Measurements from ENCODE around the gene HIBADH. TPM values are rescaled to one million over a fixed set of nuclear protein-coding genes. Genes with fewer than 3 reads are reported as not detected.
"Not testable (repeated sequence)": the region's sequence is repeated elsewhere in the genome, so short reads cannot be mapped to it uniquely, and the experiment has no call there.

HIBADH gene
- total RNA-seq, 2 experiments from 2014 or later, result 12.8 TPM

- Mint-ChIP-seq H3K4me1 (peaks cover 15% of the 10 kb centered on the region), H3K27ac (no peak overlapping the region), H3K9me3 (peaks cover 5% of the 10 kb centered on the region), H3K27me3 (no peaks in the 10 kb centered on the region), H3K4me3 (no peak overlapping the region), H3K36me3 (ENCODE audit: low read depth) (peaks cover 10% of the 10 kb centered on the region)
- ChIA-PET CTCF (interaction anchor here (1.3 kb wide), 1 partner anchor 13 kb away, joined by 6 read pairs; no protein-coding TSS in a partner anchor), POLR2A (no interaction called here)
- no peak for DNase-seq
Measured at GRCh38 chr7:27641581-27642230, 21.0 kb downstream of the HIBADH start.

- H3K4me3 Mint-ChIP-seq, result no peak overlapping the region
- no peak for DNase-seq
- no peak overlapping the region for H3K27ac Mint-ChIP-seq
- H3K36me3 Mint-ChIP-seq (ENCODE audit: low read depth), result peaks cover 10% of the 10 kb centered on the region
- ChIA-PET POLR2A (no interaction called here), CTCF (interaction anchor here (1.3 kb wide), 1 partner anchor 14 kb away, joined by 6 read pairs; no protein-coding TSS in a partner anchor)
- H3K27me3 Mint-ChIP-seq, result no peaks in the 10 kb centered on the region
- peaks cover 5% of the 10 kb centered on the region for H3K9me3 Mint-ChIP-seq
- H3K4me1 Mint-ChIP-seq, result peaks cover 22% of the 10 kb centered on the region
Measured at GRCh38 chr7:27640884-27641574, 21.7 kb downstream of the HIBADH start.

GRCh38 chr7:27639851-27640250, 22.8 kb downstream of the HIBADH start:
- Mint-ChIP-seq H3K27ac (no peak overlapping the region), H3K36me3 (ENCODE audit: low read depth) (peaks cover 10% of the 10 kb centered on the region), H3K4me1 (peaks cover 24% of the 10 kb centered on the region), H3K27me3 (no peaks in the 10 kb centered on the region), H3K4me3 (no peak overlapping the region), H3K9me3 (peaks cover 5% of the 10 kb centered on the region)
- POLR2A ChIA-PET, result no interaction called here
- CTCF ChIA-PET, result no interaction called here
- no peak for DNase-seq

GRCh38 chr7:27639048-27639447, 23.6 kb downstream of the HIBADH start:
- H3K4me3 Mint-ChIP-seq; H3K27ac Mint-ChIP-seq; DNase-seq; H3K9me3 Mint-ChIP-seq; POLR2A ChIA-PET; H3K27me3 Mint-ChIP-seq; CTCF ChIA-PET; H3K36me3 Mint-ChIP-seq (ENCODE audit: low read depth): not testable (repeated sequence)
- peaks cover 25% of the 10 kb centered on the region for H3K4me1 Mint-ChIP-seq

- no peak for DNase-seq
- ChIA-PET POLR2A (no interaction called here), CTCF (no interaction called here)
Measured at GRCh38 chr7:27636326-27637006, 26.2 kb downstream of the HIBADH start.

GRCh38 chr7:27635728-27636127, 27.0 kb downstream of the HIBADH start:
- no peak for DNase-seq
- CTCF ChIA-PET, result no interaction called here
- H3K4me1 Mint-ChIP-seq, result peaks cover 25% of the 10 kb centered on the region
- no peak overlapping the region for H3K27ac Mint-ChIP-seq
- H3K36me3 Mint-ChIP-seq (ENCODE audit: low read depth), result peaks cover 10% of the 10 kb centered on the region
- POLR2A ChIA-PET, result no interaction called here
- no peaks in the 10 kb centered on the region for H3K27me3 Mint-ChIP-seq
- H3K9me3 Mint-ChIP-seq, result peaks cover 5% of the 10 kb centered on the region
- no peak overlapping the region for H3K4me3 Mint-ChIP-seq

More at GRCh38 chr7:27636326-27637006, 26.2 kb downstream of the HIBADH start:
- Mint-ChIP-seq H3K9me3 (peaks cover 5% of the 10 kb centered on the region), H3K36me3 (ENCODE audit: low read depth) (peaks cover 10% of the 10 kb centered on the region), H3K27ac (no peak overlapping the region), H3K4me3 (no peak overlapping the region), H3K4me1 (peaks cover 25% of the 10 kb centered on the region), H3K27me3 (no peaks in the 10 kb centered on the region)

GRCh38 chr7:27634671-27635493, 27.8 kb downstream of the HIBADH start:
- ChIA-PET CTCF (interaction anchor here (1.0 to 2.5 kb wide), 4 partner anchors 9 to 29 kb away, joined by 3 to 9 read pairs (median 3); no protein-coding TSS in a partner anchor), POLR2A (no interaction called here)
- no peak for DNase-seq
- H3K27me3 Mint-ChIP-seq, result no peaks in the 10 kb centered on the region
- H3K9me3 Mint-ChIP-seq, result peaks cover 5% of the 10 kb centered on the region
- H3K27ac Mint-ChIP-seq, result no peak overlapping the region
- peaks cover 25% of the 10 kb centered on the region for H3K4me1 Mint-ChIP-seq
- no peak overlapping the region for H3K4me3 Mint-ChIP-seq
- H3K36me3 Mint-ChIP-seq (ENCODE audit: low read depth), result peaks cover 10% of the 10 kb centered on the region

GRCh38 chr7:27633062-27633461, 29.6 kb downstream of the HIBADH start:
- H3K36me3 Mint-ChIP-seq (ENCODE audit: low read depth), result peaks cover 4% of the 10 kb centered on the region
- H3K4me3 Mint-ChIP-seq, result no peak overlapping the region
- DNase-seq, result no peak
- ChIA-PET POLR2A (no interaction called here), CTCF (interaction anchor here (0.6 to 2.5 kb wide), 2 partner anchors 11 to 1860 kb away, joined by 3 to 9 read pairs; no protein-coding TSS in a partner anchor)
- no peaks in the 10 kb centered on the region for H3K27me3 Mint-ChIP-seq
- no peaks in the 10 kb centered on the region for H3K9me3 Mint-ChIP-seq
- H3K4me1 Mint-ChIP-seq, result peaks cover 25% of the 10 kb centered on the region
- H3K27ac Mint-ChIP-seq, result no peak overlapping the region

- H3K4me3 Mint-ChIP-seq, result no peak overlapping the region
- ChIA-PET POLR2A (no interaction called here), CTCF (interaction anchor here (0.6 to 1.4 kb wide), 3 partner anchors 17 to 307 kb away, joined by 3 read pairs; no protein-coding TSS in a partner anchor)
- H3K9me3 Mint-ChIP-seq, result no peaks in the 10 kb centered on the region
- peaks cover 2% of the 10 kb centered on the region for H3K36me3 Mint-ChIP-seq (ENCODE audit: low read depth)
- peaks cover 18% of the 10 kb centered on the region for H3K4me1 Mint-ChIP-seq
- no peaks in the 10 kb centered on the region for H3K27me3 Mint-ChIP-seq
- H3K27ac Mint-ChIP-seq, result no peak overlapping the region
- no peak for DNase-seq
Measured at GRCh38 chr7:27631391-27631790, 31.3 kb downstream of the HIBADH start.

GRCh38 chr7:27627146-27627545, 35.5 kb downstream of the HIBADH start:
- Mint-ChIP-seq H3K4me1 (no peaks in the 10 kb centered on the region), H3K9me3 (no peaks in the 10 kb centered on the region), H3K36me3 (ENCODE audit: low read depth) (peaks cover 6% of the 10 kb centered on the region), H3K27me3 (no peaks in the 10 kb centered on the region), H3K4me3 (no peak overlapping the region), H3K27ac (no peak overlapping the region)
- CTCF ChIA-PET, result no interaction called here
- no peak for DNase-seq
- POLR2A ChIA-PET, result no interaction called here

GRCh38 chr7:27619492-27619891, 43.2 kb downstream of the HIBADH start:
- CTCF ChIA-PET, result no interaction called here
- H3K27ac Mint-ChIP-seq, result no peak overlapping the region

GRCh38 chr7:27617651-27618381, 44.9 kb downstream of the HIBADH start:
- H3K4me1 Mint-ChIP-seq, result no peaks in the 10 kb centered on the region
- POLR2A ChIA-PET, result no interaction called here

More at GRCh38 chr7:27619492-27619891, 43.2 kb downstream of the HIBADH start:
- H3K27me3 Mint-ChIP-seq, result no peaks in the 10 kb centered on the region
- no peaks in the 10 kb centered on the region for H3K4me1 Mint-ChIP-seq
- H3K4me3 Mint-ChIP-seq, result no peak overlapping the region
- H3K36me3 Mint-ChIP-seq (ENCODE audit: low read depth), result peaks cover 32% of the 10 kb centered on the region
- POLR2A ChIA-PET, result no interaction called here
- DNase-seq, result no peak
- H3K9me3 Mint-ChIP-seq, result peaks cover 45% of the 10 kb centered on the region

More at GRCh38 chr7:27617651-27618381, 44.9 kb downstream of the HIBADH start:
- no peak overlapping the region for H3K27ac Mint-ChIP-seq
- no peak overlapping the region for H3K4me3 Mint-ChIP-seq
- CTCF ChIA-PET, result no interaction called here
- H3K27me3 Mint-ChIP-seq, result no peaks in the 10 kb centered on the region
- peaks cover 32% of the 10 kb centered on the region for H3K36me3 Mint-ChIP-seq (ENCODE audit: low read depth)
- H3K9me3 Mint-ChIP-seq, result peaks cover 45% of the 10 kb centered on the region
- no peak for DNase-seq

Measured in activated CD4-positive, alpha-beta T cell treated with anti-CD3 and anti-CD28 coated beads, Interleukin-2, amount 10 ng/mL, durations not matched to agents 7 days and 5 days (primary cell).